ENCODE measurements around the gene TRRAP. TPM values are rescaled to one million over a fixed set of nuclear protein-coding genes. Genes with fewer than 3 reads are reported as not detected.
"Not testable (repeated sequence)": the region's sequence is repeated elsewhere in the genome, so short reads cannot be mapped to it uniquely, and the experiment has no call there.

Gene TRRAP
- total RNA-seq, 1 donor from 2014 or later, result 18.3 TPM

- DNase-seq (ENCODE audit: low read depth), result no peak
These were observed 40.7 kb upstream of the TRRAP start for GRCh38 chr7:98837630-98837972.

GRCh38 chr7:98840096-98840495, 38.2 kb upstream of the TRRAP start:
- no peak for TF ChIP-seq CTCF (conservative IDR thresholded peaks at IDR 0.05; ENCODE audit: low read depth, low read length)
- H3K4me3 ChIP-seq (ENCODE audit: low read depth, low read length), result no peak overlapping the region
- DNase-seq (ENCODE audit: low read depth), result no peak

More at GRCh38 chr7:98837630-98837972, 40.7 kb upstream of the TRRAP start:
- no peak for TF ChIP-seq CTCF (conservative IDR thresholded peaks at IDR 0.05; ENCODE audit: low read depth, low read length)
- H3K4me3 ChIP-seq (ENCODE audit: low read depth, low read length), result no peak overlapping the region

GRCh38 chr7:98840722-98841121, 37.6 kb upstream of the TRRAP start:
- no peak for TF ChIP-seq CTCF (conservative IDR thresholded peaks at IDR 0.05; ENCODE audit: low read depth, low read length)
- no peak for DNase-seq (ENCODE audit: low read depth)

GRCh38 chr7:98841179-98841997, 36.9 kb upstream of the TRRAP start:
- peak; percentile 83 for DNase-seq (ENCODE audit: low read depth)
- peak; percentile 99 for TF ChIP-seq CTCF (conservative IDR thresholded peaks at IDR 0.05; ENCODE audit: low read depth, low read length)

More at GRCh38 chr7:98840722-98841121, 37.6 kb upstream of the TRRAP start:
- H3K4me3 ChIP-seq (ENCODE audit: low read depth, low read length), result no peak overlapping the region

GRCh38 chr7:98842552-98842951, 35.8 kb upstream of the TRRAP start:
- DNase-seq (ENCODE audit: low read depth); H3K4me3 ChIP-seq (ENCODE audit: low read depth, low read length): not testable (repeated sequence)

More at GRCh38 chr7:98841179-98841997, 36.9 kb upstream of the TRRAP start:
- H3K4me3 ChIP-seq (ENCODE audit: low read depth, low read length), result no peak overlapping the region

GRCh38 chr7:98848918-98849317, 29.4 kb upstream of the TRRAP start:
- H3K4me3 ChIP-seq (ENCODE audit: low read depth, low read length), result no peak overlapping the region
- no peak for DNase-seq (ENCODE audit: low read depth)
- TF ChIP-seq CTCF (conservative IDR thresholded peaks at IDR 0.05; ENCODE audit: low read depth, low read length), result no peak

GRCh38 chr7:98852826-98853225, 25.5 kb upstream of the TRRAP start:
- no peak for TF ChIP-seq CTCF (conservative IDR thresholded peaks at IDR 0.05; ENCODE audit: low read depth, low read length)
- no peak for DNase-seq (ENCODE audit: low read depth)
- H3K4me3 ChIP-seq (ENCODE audit: low read depth, low read length), result no peak overlapping the region

Data from epithelial cell of proximal tubule (primary cell).